PC-3 (cell line): Measurements from ENCODE around the gene DSCAM. TPM values are rescaled to one million over a fixed set of nuclear protein-coding genes. Genes with fewer than 3 reads are reported as not detected.

ENCODE experiments used
- ATAC-seq: fragments of 200-7000 bp; cut with Tn5 transposase; 2 replicates; pipeline ENCODE4 v1.9.1; 2020; ENCODE audit warnings: mild to moderate bottlenecking, moderate library complexity
- BruUV-seq: library from RNA; stranded (reverse); fragments of 400-500 nt; replicated peaks from 2 replicates; lab custom pipeline; 2021; lab: Mats Ljungman, UMichigan
- CTCF ChIA-PET: fragments of 300-600 bp; sonication (Branson Sonifier 250); formaldehyde crosslinking; loops from one replicate; lab custom pipeline; 2022; ENCODE audit warnings: antibody characterized with exemption; lab: Charles Lee
- POLR2A ChIA-PET: fragments of 300-600 bp; sonication (Branson Sonifier 250); formaldehyde crosslinking; loops from one replicate; lab custom pipeline; 2022; ENCODE audit warnings: antibody characterized with exemption; ENCODE audit not compliant: unreplicated experiment; lab: Charles Lee
- DNase-seq: peaks from one replicate; pipeline ENCODE4 v3.0.0-alpha.2; 2015
- H2AFZ ChIP-seq: fragments of 300-600 bp; sonication (generic); 2 replicates; pipeline ENCODE4 v1.6.0; 2016; ENCODE audit warnings: antibody characterized with exemption, low read length
- H3F3A ChIP-seq: fragments of 300-600 bp; sonication (generic); one replicate; pipeline ENCODE4 v1.6.0; 2017; ENCODE audit warnings: antibody characterized with exemption, low read length, control low read depth, mild to moderate bottlenecking; ENCODE audit not compliant: unreplicated experiment
- H3K27ac ChIP-seq: fragments of 300-600 bp; sonication (generic); 2 replicates; pipeline ENCODE4 v1.5.1; 2016; ENCODE audit warnings: mild to moderate bottlenecking, low read length
- H3K27me3 ChIP-seq: fragments of 300-600 bp; sonication (generic); 2 replicates; pipeline ENCODE4 v1.6.1; 2016; ENCODE audit warnings: low read length, mixed read lengths
- H3K36me3 ChIP-seq: fragments of 300-600 bp; sonication (generic); 2 replicates; pipeline ENCODE4 v1.6.1; 2016; ENCODE audit warnings: low read depth, mixed run types, low read length, mixed read lengths
- H3K4me1 ChIP-seq: fragments of 300-600 bp; sonication (generic); 2 replicates; pipeline ENCODE4 v1.5.1; 2016; ENCODE audit warnings: low read length; ENCODE audit not compliant: insufficient read depth
- H3K4me2 ChIP-seq: fragments of 300-600 bp; sonication (generic); 2 replicates; pipeline ENCODE4 v1.6.0; 2016; ENCODE audit warnings: low read length
- H3K4me3 ChIP-seq: fragments of 300-600 bp; sonication (generic); 2 replicates; pipeline ENCODE4 v1.5.1; 2016; ENCODE audit warnings: mild to moderate bottlenecking, low read length, mixed read lengths
- H3K79me2 ChIP-seq: fragments of 300-600 bp; sonication (generic); 2 replicates; pipeline ENCODE4 v1.6.1; 2017; ENCODE audit warnings: low read length, mixed read lengths
- H3K9ac ChIP-seq: fragments of 300-600 bp; sonication (generic); 2 replicates; pipeline ENCODE4 v1.6.0; 2016; ENCODE audit warnings: mild to moderate bottlenecking, low read length
- H3K9me2 ChIP-seq: fragments of 300-600 bp; sonication (generic); replicated peaks from 2 replicates; pipeline ENCODE4 v1.6.1; 2016; ENCODE audit warnings: mixed run types, low read length, mixed read lengths
- H3K9me3 ChIP-seq: fragments of 300-600 bp; sonication (generic); 2 replicates; pipeline ENCODE4 v1.6.1; 2016; ENCODE audit warnings: low read length, mixed read lengths
- H4K20me1 ChIP-seq: fragments of 300-600 bp; sonication (generic); 2 replicates; pipeline ENCODE4 v1.6.1; 2016; ENCODE audit warnings: low read length, mixed read lengths
- CTCF ChIP-seq: fragments of 300-600 bp; sonication (generic); conservative IDR thresholded peaks from 2 replicates; pipeline ENCODE4 v1.5.1; 2017; ENCODE audit warnings: antibody characterized with exemption, low read depth, mild to moderate bottlenecking, low read length
- EZH2 ChIP-seq: fragments of 300-600 bp; sonication (generic); IDR thresholded peaks from one replicate; pipeline ENCODE4 v1.6.1; 2017; ENCODE audit warnings: antibody characterized with exemption, mild to moderate bottlenecking, low read length; ENCODE audit not compliant: unreplicated experiment
- EZH2phosphoT487 ChIP-seq: fragments of 300-600 bp; sonication (generic); IDR thresholded peaks from 2 replicates; pipeline ENCODE4 v1.6.1; 2018; ENCODE audit warnings: mild to moderate bottlenecking, antibody characterized with exemption, low read length, borderline replicate concordance
- intact Hi-C: fragments of 100-400 bp; cut with micrococcal nuclease; formaldehyde crosslinking; loops from 2 replicates; pipeline ENCODE4 v1.9.0; 2023
- total RNA-seq: library from RNA; depleted of rRNA; stranded (reverse); fragments of >200 nt; gene quantifications from 2 replicates; pipeline ENCODE4 v1.2.3, GENCODE V29; 2014

The DSCAM gene
- total RNA-seq, 1 experiment from 2014 or later = not detected

- no peaks in the 10 kb centered on the region for H3K36me3 ChIP-seq
These were observed 870.2 kb downstream of the DSCAM start for GRCh38 chr21:39976800-39977199.

GRCh38 chr21:39972976-39973770 lies 873.8 kb downstream of the DSCAM start:
- H2AFZ ChIP-seq = no peak overlapping the region
- H4K20me1 ChIP-seq = no peaks in the 10 kb centered on the region
- no peaks in the 10 kb centered on the region for H3K4me1 ChIP-seq
- DNase-seq = no peak
- TF ChIP-seq CTCF (no peak), EZH2 (no peak), EZH2phosphoT487 (no peak)
- ChIA-PET CTCF (no interaction called here), POLR2A (no interaction called here)
- H3K27me3 ChIP-seq = no peaks in the 10 kb centered on the region
- no peaks in the 10 kb centered on the region for H3K9me2 ChIP-seq
- no peak overlapping the region for H3K4me2 ChIP-seq
- H3K36me3 ChIP-seq = no peaks in the 10 kb centered on the region
- H3K27ac ChIP-seq = no peak overlapping the region
- H3K9ac ChIP-seq = no peak overlapping the region
- no TSS peak for BruUV-seq
- no peak overlapping the region for H3K4me3 ChIP-seq
- ATAC-seq = no peak
- no peaks in the 10 kb centered on the region for H3F3A ChIP-seq
- intact Hi-C loops = no loop called here
- no peaks in the 10 kb centered on the region for H3K79me2 ChIP-seq
- H3K9me3 ChIP-seq = 0 out of 2 replicates have a peak, but pooled peaks cover 19% of the 10 kb centered on the region

More at GRCh38 chr21:39976800-39977199, 870.2 kb downstream of the DSCAM start:
- no peaks in the 10 kb centered on the region for H4K20me1 ChIP-seq
- H3F3A ChIP-seq = no peaks in the 10 kb centered on the region
- H3K79me2 ChIP-seq = no peaks in the 10 kb centered on the region
- no peaks in the 10 kb centered on the region for H3K4me1 ChIP-seq
- H3K9me3 ChIP-seq = peaks cover 18% of the 10 kb centered on the region; the same call in 1 of the 2 replicates
- no peak for TF ChIP-seq EZH2phosphoT487
- DNase-seq (no peak), ATAC-seq (no peak)
- ChIA-PET CTCF (no interaction called here), POLR2A (no interaction called here)
- no peaks in the 10 kb centered on the region for H3K27me3 ChIP-seq
- BruUV-seq = no TSS peak
- H3K27ac ChIP-seq = no peak overlapping the region
- H3K4me2 ChIP-seq = no peak overlapping the region
- H3K9ac ChIP-seq = no peak overlapping the region
- H3K9me2 ChIP-seq = no peaks in the 10 kb centered on the region
- no peak overlapping the region for H3K4me3 ChIP-seq
- no peak overlapping the region for H2AFZ ChIP-seq
- intact Hi-C loops = no loop called here

GRCh38 chr21:39972471-39972870 lies 874.5 kb downstream of the DSCAM start:
- no peaks in the 10 kb centered on the region for H3K9me2 ChIP-seq
- peaks cover 26% of the 10 kb centered on the region; the same call in 1 of the 2 replicates for H3K9me3 ChIP-seq
- ChIA-PET CTCF (no interaction called here), POLR2A (no interaction called here)
- no peaks in the 10 kb centered on the region for H4K20me1 ChIP-seq
- H3K4me3 ChIP-seq = no peak overlapping the region
- H3K36me3 ChIP-seq = no peaks in the 10 kb centered on the region
- ATAC-seq (no peak), DNase-seq (no peak)
- no peaks in the 10 kb centered on the region for H3K4me1 ChIP-seq
- H2AFZ ChIP-seq = no peak overlapping the region
- no TSS peak for BruUV-seq
- no peaks in the 10 kb centered on the region for H3K79me2 ChIP-seq
- no peak for TF ChIP-seq EZH2
- H3K27ac ChIP-seq = no peak overlapping the region
- no peak overlapping the region for H3K9ac ChIP-seq
- no peaks in the 10 kb centered on the region for H3F3A ChIP-seq
- H3K27me3 ChIP-seq = no peaks in the 10 kb centered on the region
- no peak overlapping the region for H3K4me2 ChIP-seq
- intact Hi-C loops = no loop called here
